ENCODE data around the gene CDH4.

CDH4 gene

GRCh38 chr20:61332016-61332975 is 80.2 kb downstream of the CDH4 start:
- DNase-seq: no peak

GRCh38 chr20:61333484-61334108 is 81.5 kb downstream of the CDH4 start:
- no peak for DNase-seq

GRCh38 chr20:61340157-61340556 is 88.1 kb downstream of the CDH4 start:
- no peak for DNase-seq

GRCh38 chr20:61341605-61342004 is 89.5 kb downstream of the CDH4 start:
- DNase-seq: no peak

- DNase-seq: no peak
Measured at GRCh38 chr20:61343934-61344333, 91.9 kb downstream of the CDH4 start.

GRCh38 chr20:61345656-61346055 is 93.6 kb downstream of the CDH4 start:
- no peak for DNase-seq

- DNase-seq: no peak
Measured at GRCh38 chr20:61346996-61347395, 94.9 kb downstream of the CDH4 start.

GRCh38 chr20:61347443-61347842 is 95.4 kb downstream of the CDH4 start:
- no peak for DNase-seq

- DNase-seq: no peak
Measured at GRCh38 chr20:61349447-61350165, 97.5 kb downstream of the CDH4 start.

GRCh38 chr20:61350500-61351250 is 98.6 kb downstream of the CDH4 start:
- no peak for DNase-seq

GRCh38 chr20:61352346-61353260 is 100.5 kb downstream of the CDH4 start:
- no peak for DNase-seq

GRCh38 chr20:61353261-61354000 is 101.4 kb downstream of the CDH4 start:
- DNase-seq: no peak

GRCh38 chr20:61354001-61354390 is 101.9 kb downstream of the CDH4 start:
- no peak for DNase-seq

- no peak for DNase-seq
Measured at GRCh38 chr20:61354501-61354900, 102.4 kb downstream of the CDH4 start.

GRCh38 chr20:61354901-61355495 is 102.9 kb downstream of the CDH4 start:
- no peak for DNase-seq

- no peak for DNase-seq
Measured at GRCh38 chr20:61355585-61355984, 103.5 kb downstream of the CDH4 start.

- no peak for DNase-seq
Measured at GRCh38 chr20:61356196-61356595, 104.1 kb downstream of the CDH4 start.

GRCh38 chr20:61357119-61357518 is 105.1 kb downstream of the CDH4 start:
- no peak for DNase-seq

- DNase-seq: no peak
Measured at GRCh38 chr20:61359254-61359653, 107.2 kb downstream of the CDH4 start.

- DNase-seq: no peak
Measured at GRCh38 chr20:61360296-61360695, 108.2 kb downstream of the CDH4 start.

Measured in T-helper 9 cell (primary cell).